GM21619 (cell line): ENCODE data around the gene NPLOC4.
"Not testable (repeated sequence)": the region's sequence is repeated elsewhere in the genome, so short reads cannot be mapped to it uniquely, and the experiment has no call there.

Experiments used
- ATAC-seq: cut with Tn5 transposase; IDR thresholded peaks from one replicate; pipeline ENCODE4 v1.9.1; 2021; ENCODE audit not compliant: unreplicated experiment

The NPLOC4 gene

GRCh38 chr17:81535480-81536298 lies 101.2 kb downstream of the NPLOC4 start:
- no peak for ATAC-seq

DNA sequence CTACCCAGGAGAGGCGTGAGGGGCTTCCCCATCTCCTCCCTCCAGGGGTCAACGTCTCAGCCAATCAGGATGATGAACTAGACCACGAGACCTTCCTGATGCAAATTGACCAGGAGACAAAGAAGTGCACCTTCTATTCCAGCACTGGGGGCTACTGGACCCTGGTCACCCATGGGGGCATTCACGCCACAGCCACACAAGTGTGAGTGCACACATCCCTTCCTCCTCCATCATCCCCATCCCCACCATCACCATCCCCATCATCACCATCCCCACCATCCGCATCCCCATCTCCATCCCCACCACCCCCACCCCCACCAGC lies 101.9 kb downstream of the NPLOC4 start:
- ATAC-seq: no peak

- ATAC-seq: no peak
Measured at GRCh38 chr17:81534157-81535006, 102.5 kb downstream of the NPLOC4 start.

DNA sequence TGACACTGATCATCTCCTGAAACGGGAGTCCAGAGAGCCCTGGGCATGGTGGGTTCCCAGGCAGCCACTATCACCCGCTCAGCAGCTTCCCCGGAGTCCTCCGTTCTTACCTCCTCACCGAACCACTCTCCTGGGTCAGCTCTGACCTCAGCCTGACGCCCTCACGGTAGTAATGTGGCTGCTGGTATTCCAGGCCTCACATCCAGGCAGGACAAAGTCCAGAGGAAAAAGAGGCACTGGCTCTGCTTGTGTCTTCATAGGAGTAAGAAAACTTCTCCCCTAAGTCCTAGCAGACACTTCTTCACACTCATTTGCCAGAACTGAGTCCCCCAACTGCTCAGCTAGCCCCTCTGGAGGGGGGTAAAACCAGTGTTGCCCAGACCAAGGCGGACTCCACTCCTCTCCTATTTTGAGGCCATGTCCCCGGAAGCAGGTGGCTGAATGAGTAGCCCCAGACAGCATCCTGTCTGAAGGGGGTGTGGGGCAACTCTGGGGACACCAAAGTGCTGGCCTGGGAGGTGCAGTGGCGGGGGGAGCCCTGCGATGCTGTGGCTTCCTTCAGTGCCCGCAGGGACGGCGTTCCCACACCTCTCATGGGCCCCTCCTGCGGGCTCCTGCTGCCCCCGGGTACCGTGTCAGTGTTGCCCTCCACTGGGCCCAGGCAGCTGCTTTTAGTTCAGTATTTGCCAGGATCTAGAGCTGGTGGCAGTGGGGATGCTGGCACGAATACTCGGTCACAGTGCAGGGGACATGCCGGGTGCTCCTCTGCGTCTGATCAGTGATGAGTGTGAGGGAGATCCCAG lies 103.4 kb downstream of the NPLOC4 start:
- ATAC-seq: no peak

- no peak for ATAC-seq
Measured at GRCh38 chr17:81532490-81533287, 104.2 kb downstream of the NPLOC4 start.

GRCh38 chr17:81531998-81532404 lies 104.9 kb downstream of the NPLOC4 start:
- not testable (repeated sequence) for ATAC-seq

DNA sequence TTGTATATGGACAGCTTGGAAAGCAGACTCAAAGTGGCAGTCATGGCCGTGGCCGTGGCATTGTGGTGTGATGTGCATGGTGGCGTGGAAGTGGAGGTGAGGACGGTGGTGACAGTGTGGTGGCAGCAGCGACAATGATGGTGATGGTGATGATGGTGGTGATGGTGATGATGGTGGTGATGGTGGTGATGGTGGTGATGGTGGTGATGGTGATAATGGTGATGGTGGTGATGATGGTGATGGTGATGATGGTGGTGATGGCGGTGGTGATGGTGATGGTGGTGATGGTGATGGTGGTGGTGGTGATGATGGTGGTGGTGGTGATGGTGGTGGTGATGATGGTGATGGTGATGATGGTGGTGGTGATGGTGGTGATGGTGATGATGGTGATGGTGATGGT lies 105.9 kb downstream of the NPLOC4 start:
- not testable (repeated sequence) for ATAC-seq

GRCh38 chr17:81529437-81529803 lies 107.5 kb downstream of the NPLOC4 start:
- no peak for ATAC-seq

- no peak for ATAC-seq
Measured at GRCh38 chr17:81528651-81529436, 108.1 kb downstream of the NPLOC4 start.

DNA sequence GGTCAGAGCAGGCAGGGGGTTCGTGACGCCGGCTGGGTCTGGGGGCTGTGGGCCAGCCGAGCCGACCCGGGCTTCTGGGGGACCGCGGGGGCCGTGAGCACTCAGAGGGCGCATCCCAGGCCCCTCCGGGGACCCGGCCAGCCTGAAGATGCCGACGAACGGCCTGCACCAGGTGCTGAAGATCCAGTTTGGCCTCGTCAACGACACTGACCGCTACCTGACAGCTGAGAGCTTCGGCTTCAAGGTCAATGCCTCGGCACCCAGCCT lies 108.6 kb downstream of the NPLOC4 start:
- no peak for ATAC-seq

- ATAC-seq: no peak
Measured at GRCh38 chr17:81527591-81528383, 109.1 kb downstream of the NPLOC4 start, which contains the start of gene FSCN2. TSS of gene FSCN2 (plus strand) at chr17:81528377. CDS start at chr17:81528532, 155 bp downstream.

DNA sequence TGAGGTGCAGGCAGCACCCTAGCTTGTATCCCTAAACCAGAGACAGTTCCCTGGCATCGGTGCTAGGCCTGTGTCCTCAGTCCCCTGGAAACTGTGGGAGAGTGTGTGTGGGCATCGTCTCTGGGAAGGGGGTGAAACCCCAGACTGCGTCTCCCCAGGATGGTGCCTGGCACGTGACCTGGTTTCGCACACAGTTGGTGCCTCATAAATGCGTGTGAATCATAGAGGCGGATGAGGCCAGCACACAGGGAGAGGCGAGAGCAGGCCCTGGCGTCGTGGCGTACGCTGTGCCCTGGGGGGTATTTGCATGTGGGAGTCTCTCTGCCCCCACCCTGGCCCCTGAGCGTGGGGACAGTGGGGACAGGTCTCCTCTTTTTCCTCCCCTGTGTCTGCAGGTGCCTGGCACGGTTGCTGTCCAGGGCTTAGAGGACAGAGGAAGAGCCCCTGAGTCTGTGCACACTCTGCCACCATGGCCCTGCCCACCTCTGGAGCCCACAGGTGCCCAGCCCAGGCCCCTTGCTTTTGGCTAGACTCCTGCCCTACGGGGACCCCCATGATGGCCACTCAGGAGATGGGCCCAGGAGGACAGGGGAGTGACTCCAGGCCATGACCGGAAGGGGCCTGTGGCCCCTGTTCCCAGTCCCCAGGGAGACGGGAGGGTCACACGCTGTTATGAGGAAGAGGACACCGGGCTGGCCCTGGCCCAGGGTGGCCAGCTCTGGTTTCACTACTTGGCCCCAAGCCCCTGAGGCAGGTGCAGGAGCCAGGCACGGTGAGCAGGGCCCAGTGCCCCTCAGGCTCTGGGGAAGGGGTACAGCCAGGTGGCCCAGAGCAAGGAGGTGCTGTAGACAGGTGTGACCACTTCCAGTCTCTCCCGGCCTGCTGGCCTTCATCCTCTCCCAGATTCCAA lies 110.0 kb downstream of the NPLOC4 start:
- ATAC-seq: no peak

DNA sequence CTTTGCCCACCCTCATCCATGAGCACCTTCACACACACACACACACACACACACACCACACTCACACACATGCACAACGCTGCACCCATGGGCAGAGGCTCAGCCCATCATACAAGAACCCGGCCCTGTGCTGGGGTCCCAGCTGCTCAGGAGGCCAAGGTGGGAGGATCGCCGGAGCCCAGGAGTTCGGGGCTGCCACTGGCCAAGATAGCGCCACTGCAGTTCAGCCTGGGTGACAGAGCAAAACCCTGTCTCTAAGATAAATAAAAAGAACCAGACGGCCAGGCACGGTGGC lies 112.1 kb downstream of the NPLOC4 start:
- ATAC-seq: no peak

- ATAC-seq: no peak
Measured at GRCh38 chr17:81524039-81524864, 112.7 kb downstream of the NPLOC4 start.

DNA sequence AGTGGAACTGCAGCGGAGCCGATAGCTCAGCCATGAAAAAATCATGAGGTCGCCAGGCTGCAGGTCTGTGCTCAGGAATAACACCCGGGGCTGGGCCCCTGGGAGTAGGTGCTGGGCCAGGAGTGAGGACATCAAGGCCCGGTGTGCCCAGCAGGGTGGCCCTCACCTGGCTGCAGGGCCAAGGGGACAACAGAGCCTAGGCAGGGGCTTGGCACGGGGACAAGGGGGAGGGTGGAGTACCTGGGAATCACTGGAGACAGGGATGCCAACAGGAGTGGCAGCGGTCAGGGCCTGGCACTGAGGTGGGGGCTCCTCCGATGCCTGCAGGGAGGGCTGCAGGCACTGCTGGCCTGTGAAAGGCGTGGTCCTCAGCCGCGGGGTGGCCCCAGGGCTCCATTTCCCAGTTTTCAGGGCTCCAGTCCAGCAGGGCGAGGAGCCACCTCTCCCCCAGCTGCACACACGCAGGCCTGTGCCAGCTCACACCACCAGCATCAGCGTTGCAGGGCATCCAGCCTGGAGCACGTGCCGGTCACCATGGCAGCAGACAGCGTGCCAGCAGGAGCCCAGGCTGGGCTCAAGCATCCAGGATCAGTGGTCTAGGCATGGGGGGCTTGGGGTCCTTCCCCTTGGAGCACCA lies 113.4 kb downstream of the NPLOC4 start:
- ATAC-seq: no peak

- no peak for ATAC-seq
Measured at GRCh38 chr17:81522491-81523401, 114.2 kb downstream of the NPLOC4 start.
